GM12878 (cell line): ENCODE measurements around the gene DRD3. TPM values are rescaled to one million over a fixed set of nuclear protein-coding genes. Genes with fewer than 3 reads are reported as not detected.

Source experiments
- ATAC-seq: fragments of 200-7000 bp; cut with Tn5 transposase; 3 replicates; pipeline ENCODE4 v1.9.1; 2020; ENCODE audit warnings: mild to moderate bottlenecking, moderate library complexity
- BruUV-seq: library from RNA; stranded (reverse); fragments of 400-500 nt; replicated peaks from 2 replicates; lab custom pipeline; 2021; lab: Mats Ljungman, UMichigan
- CTCF ChIA-PET: fragments of 300-600 bp; sonication (Branson Sonifier 250); formaldehyde crosslinking; extraction: SDS; loops from one replicate; lab custom pipeline; 2021; ENCODE audit warnings: inconsistent platforms; lab: Yijun Ruan, JAX
- POLR2A ChIA-PET: fragments of 350-600 bp; formaldehyde crosslinking; extraction: SDS; loops from one replicate; lab custom pipeline; 2021; ENCODE audit warnings: inconsistent platforms; lab: Charles Lee
- RAD21 ChIA-PET: fragments of 300-600 bp; sonication (Branson Sonifier 250); formaldehyde crosslinking; loops from one replicate; lab custom pipeline; 2023; ENCODE audit warnings: antibody characterized with exemption; ENCODE audit not compliant: unreplicated experiment; lab: Charles Lee
- SMC1A ChIA-PET: fragments of 300-600 bp; sonication (Branson Sonifier 250); formaldehyde crosslinking; loops from one replicate; lab custom pipeline; 2023; ENCODE audit not compliant: unreplicated experiment, uncharacterized antibody; lab: Charles Lee
- DNase-seq: peaks from one replicate; pipeline ENCODE4 v3.0.0-alpha.2; 2011; ENCODE audit warnings: low read depth, low spot score
- FAIRE-seq: peaks from 3 replicates; lab custom pipeline; 2011; peaks lifted over from hg19 to GRCh38; lab: Jason Lieb, UNC
- H2AFZ ChIP-seq: 2 replicates; pipeline ENCODE4 v1.6.0; 2011; ENCODE audit warnings: low read depth, low read length, control low read depth; ENCODE audit not compliant: control insufficient read depth
- H3K27ac ChIP-seq: 2 replicates; pipeline ENCODE4 v1.5.1; 2011; ENCODE audit warnings: control low read depth; ENCODE audit not compliant: control insufficient read depth, insufficient read depth
- H3K27me3 ChIP-seq, 2 experiments: replicated peaks in 1 of 2; 2 replicates each; pipeline versions ENCODE4 v1.6.0 to v1.6.1; 2011; ENCODE audit warnings: low read length in 1 of 2; ENCODE audit not compliant: control insufficient read depth in 2 of 2, insufficient read depth in 2 of 2
- H3K36me3 ChIP-seq, 2 experiments: 2 replicates each; pipeline ENCODE4 v1.5.1; 2011; ENCODE audit warnings: low read length in 1 of 2; ENCODE audit not compliant: control insufficient read depth in 2 of 2, insufficient read depth in 2 of 2
- H3K4me1 ChIP-seq: 2 replicates; pipeline ENCODE4 v1.6.1; 2011; ENCODE audit warnings: mild to moderate bottlenecking, low read length, moderate library complexity, mixed read lengths; ENCODE audit not compliant: control insufficient read depth, insufficient read depth
- H3K4me2 ChIP-seq: 2 replicates; pipeline ENCODE4 v1.6.0; 2011; ENCODE audit warnings: control low read depth; ENCODE audit not compliant: control insufficient read depth, insufficient read depth
- H3K4me3 ChIP-seq: fragments of 200-600 bp; sonication (generic); 2 replicates; pipeline ENCODE4 v1.5.1; 2016
- H3K79me2 ChIP-seq: 2 replicates; pipeline ENCODE4 v1.6.0; 2011; ENCODE audit warnings: low read length; ENCODE audit not compliant: control insufficient read depth, insufficient read depth
- H3K9ac ChIP-seq: 2 replicates; pipeline ENCODE4 v1.8.0; 2011; ENCODE audit warnings: low read length, control low read depth, mixed read lengths; ENCODE audit not compliant: control insufficient read depth, insufficient read depth
- H3K9me3 ChIP-seq: replicated peaks from 3 replicates; pipeline ENCODE4 v1.5.1; 2011; ENCODE audit warnings: mild to moderate bottlenecking, low read length; ENCODE audit not compliant: control insufficient read depth, insufficient read depth
- H4K20me1 ChIP-seq: 2 replicates; pipeline ENCODE4 v1.6.0; 2011; ENCODE audit not compliant: control insufficient read depth, insufficient read depth
- ATF2 ChIP-seq: IDR thresholded peaks from 2 replicates; pipeline ENCODE4 v1.6.1; 2012; ENCODE audit warnings: low read length, inconsistent platforms
- BCL3 ChIP-seq: IDR thresholded peaks from 2 replicates; pipeline ENCODE4 v1.6.1; 2011; ENCODE audit warnings: borderline replicate concordance, low read depth, mild to moderate bottlenecking, moderate library complexity, low read length; ENCODE audit not compliant: insufficient read depth, poor library complexity, severe bottlenecking
- CBX5 ChIP-seq: sonication (generic); IDR thresholded peaks from 2 replicates; pipeline ENCODE4 v1.6.1; 2016; ENCODE audit warnings: low read depth, moderate library complexity, mild to moderate bottlenecking, inconsistent platforms
- DPF2 ChIP-seq: fragments of 450-650 bp; IDR thresholded peaks from 2 replicates; pipeline ENCODE4 v1.6.1; 2017; ENCODE audit warnings: mild to moderate bottlenecking
- JUND ChIP-seq: IDR thresholded peaks from 2 replicates; pipeline ENCODE4 v1.6.1; 2012; ENCODE audit warnings: low read depth, mild to moderate bottlenecking, low read length, improper control_type of control experiment, moderate library complexity
- NBN ChIP-seq: fragments of 450-650 bp; IDR thresholded peaks from 2 replicates; pipeline ENCODE4 v1.6.1; 2016
- NFIC ChIP-seq: IDR thresholded peaks from 2 replicates; pipeline ENCODE4 v1.6.1; 2012; ENCODE audit warnings: low read depth, mild to moderate bottlenecking, inconsistent platforms, low read length, moderate library complexity
- NFYA ChIP-seq: IDR thresholded peaks from 2 replicates; pipeline ENCODE4 v1.6.1; 2011; ENCODE audit warnings: low read depth, mild to moderate bottlenecking, low read length, improper control_type of control experiment, borderline replicate concordance
- NR2C1 ChIP-seq: fragments of 450-650 bp; IDR thresholded peaks from 2 replicates; pipeline ENCODE4 v1.6.1; 2017; ENCODE audit warnings: antibody characterized with exemption, mild to moderate bottlenecking, moderate library complexity
- NR2F1 ChIP-seq: fragments of 450-650 bp; conservative IDR thresholded peaks from 2 replicates; pipeline ENCODE4 v1.6.1; 2017; ENCODE audit warnings: mild to moderate bottlenecking
- RELB ChIP-seq: fragments of 450-650 bp; IDR thresholded peaks from 2 replicates; pipeline ENCODE4 v1.6.1; 2017; ENCODE audit warnings: low read depth, mild to moderate bottlenecking, moderate library complexity
- SMC3 ChIP-seq: IDR thresholded peaks from 2 replicates; pipeline ENCODE4 v1.6.1; 2011; ENCODE audit warnings: low read length, improper control_type of control experiment, borderline replicate concordance
- YY1 ChIP-seq: IDR thresholded peaks from 2 replicates; pipeline ENCODE4 v1.6.1; 2011; ENCODE audit warnings: low read depth, mild to moderate bottlenecking, low read length
- ZNF687 ChIP-seq: fragments of 450-650 bp; IDR thresholded peaks from 2 replicates; pipeline ENCODE4 v1.6.1; 2017; ENCODE audit warnings: mild to moderate bottlenecking, moderate library complexity
- WGBS: methylation state at CpG from one replicate; pipeline ENCODE4 v1.1.6; 2016; ENCODE audit warnings: low lambda C conversion rate; ENCODE audit not compliant: insufficient replicate concordance, insufficient coverage; ENCODE audit errors: missing lambda C conversion rate; 5-methylcytosine and 5-hydroxymethylcytosine counted together
- in situ Hi-C: fragments of 300-500 bp; cut with MboI; formaldehyde crosslinking; loops from 9 replicates; pipeline ENCODE4 v1.14.3; 2018; ENCODE audit warnings: mixed read lengths
- intact Hi-C: fragments of 100-400 bp; cut with micrococcal nuclease; formaldehyde crosslinking; loops from one replicate; pipeline ENCODE4 v1.14.2; 2022; ENCODE audit not compliant: unreplicated experiment
- polyA plus RNA-seq, 11 experiments: library from polyadenylated mRNA; depleted of rRNA in 4 of 11; unstranded in 6 of 11; stranded (reverse) in 5 of 11; fragments of >200 nt; fragmentation: Nextera tagmentation in 4 of 11; fragmentation: Illumina TruSeq in 1 of 11; extraction: Ambion mirVana in 4 of 11; extraction: Trizol in 1 of 11; gene quantifications; 1 replicate in 1 of 11; 2 replicates in 10 of 11; pipeline versions ENCODE4 v1.2.1 to v1.2.3, GENCODE V29; 2011 to 2016; ENCODE audit warnings: inconsistent platforms in 2 of 11, missing spikeins in 2 of 11, low read depth in 1 of 11
- total RNA-seq, 4 experiments: library from RNA; depleted of rRNA in 3 of 4; stranded (reverse); fragments of >200 nt in 3 of 4; fragmentation: Illumina TruSeq in 1 of 4; extraction: Trizol in 1 of 4; gene quantifications; 2 replicates each; pipeline versions ENCODE4 v1.2.1 to v1.2.3, GENCODE V29; 2013 to 2021

The DRD3 gene
- total and polyA plus RNA-seq, 10 of the 15 experiments (the other 5 are each of a cell fraction or from before 2014, with no cell fraction given) = not detected

GRCh38 chr3:114110439-114110838 lies 68.4 kb downstream of the DRD3 start:
- ChIA-PET CTCF (no interaction called here), SMC1A (no interaction called here), POLR2A (no interaction called here), RAD21 (no interaction called here)
- intact Hi-C loops (no loop called here), in situ Hi-C loops (no loop called here)
- DNase-seq (no peak), FAIRE-seq (no peak), ATAC-seq (no peak)
- no peak overlapping the region for H3K4me3 ChIP-seq
- no peak overlapping the region for H3K4me2 ChIP-seq
- H3K4me1 ChIP-seq = no peaks in the 10 kb centered on the region
- H4K20me1 ChIP-seq = no peaks in the 10 kb centered on the region
- no peaks in the 10 kb centered on the region; a peak in 1 of 4 replicates for H3K27me3 ChIP-seq
- BruUV-seq = no TSS peak
- H3K9ac ChIP-seq = no peak overlapping the region
- H3K79me2 ChIP-seq = no peaks in the 10 kb centered on the region
- H3K9me3 ChIP-seq = no peaks in the 10 kb centered on the region
- no peaks in the 10 kb centered on the region for H3K36me3 ChIP-seq
- H2AFZ ChIP-seq = no peak overlapping the region
- H3K27ac ChIP-seq = no peak overlapping the region
- WGBS = 51% methylated on average over 5 of the region's 5 CpGs
- TF ChIP-seq SMC3 = no peak
- TF ChIP-seq YY1 = no peak
- no peak for TF ChIP-seq NFYA
- no peak for TF ChIP-seq NBN
- no peak for TF ChIP-seq NFIC
- no peak for TF ChIP-seq NR2F1
- TF ChIP-seq RELB = no peak
- TF ChIP-seq DPF2 = no peak
- TF ChIP-seq NR2C1 = no peak
- no peak for TF ChIP-seq BCL3
- TF ChIP-seq JUND = no peak
- TF ChIP-seq ZNF687 = no peak
- TF ChIP-seq ATF2 = no peak
- TF ChIP-seq CBX5 = no peak
